ENCODE measurements around the gene VPS37C. TPM values are rescaled to one million over a fixed set of nuclear protein-coding genes. Genes with fewer than 3 reads are reported as not detected.

VPS37C gene
- total and polyA plus RNA-seq, 10 of the 15 experiments (the other 5 are each of a cell fraction or from before 2014, with no cell fraction given): 0.39 to 16.5 (median 7.8) TPM

DNA sequence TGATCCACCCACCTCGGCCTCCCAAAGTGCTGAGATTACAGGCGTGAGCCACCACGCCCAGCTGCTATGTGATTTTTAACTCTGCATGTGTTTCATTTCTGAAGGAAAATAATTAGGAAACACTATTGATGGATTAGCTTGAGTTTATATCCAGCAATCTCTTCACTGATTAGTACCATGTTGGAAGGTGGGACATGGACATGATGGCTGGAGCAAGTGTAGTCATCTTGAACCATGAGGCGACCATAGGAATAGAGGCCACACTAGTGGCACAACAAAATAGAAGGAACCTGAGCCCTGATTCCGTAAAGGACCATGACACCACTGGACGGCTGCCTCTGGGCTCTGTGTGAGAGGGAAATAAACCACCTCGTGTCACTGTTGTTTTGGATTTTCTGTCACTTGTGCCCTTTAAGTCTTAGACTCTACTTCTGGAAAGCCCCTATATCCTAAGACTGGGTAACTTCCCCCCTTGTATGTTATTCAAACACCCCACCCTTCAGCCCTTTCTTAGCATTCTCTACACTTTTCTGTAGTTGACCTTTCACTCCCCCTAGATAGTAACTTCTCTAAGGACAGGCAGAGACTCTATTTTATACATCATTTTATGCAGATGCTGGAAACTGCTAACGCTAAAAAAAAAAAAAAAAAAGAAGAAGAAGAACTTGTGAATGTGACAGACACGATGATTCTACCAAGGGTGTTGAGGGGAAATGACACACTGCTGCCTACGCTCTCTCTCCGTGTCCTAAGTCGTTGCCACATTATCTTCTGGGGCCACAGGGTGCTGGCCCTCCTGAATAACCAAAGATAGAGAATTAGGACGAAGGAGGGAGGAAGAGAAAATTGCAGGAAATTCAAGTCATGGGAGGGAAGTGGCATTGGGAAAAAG is 2.7 kb upstream of the VPS37C start (continued):
- peak; percentile 77 for TF ChIP-seq ZNF217 (IDR thresholded peaks at IDR 0.05)
- TF ChIP-seq, protein P1, sequence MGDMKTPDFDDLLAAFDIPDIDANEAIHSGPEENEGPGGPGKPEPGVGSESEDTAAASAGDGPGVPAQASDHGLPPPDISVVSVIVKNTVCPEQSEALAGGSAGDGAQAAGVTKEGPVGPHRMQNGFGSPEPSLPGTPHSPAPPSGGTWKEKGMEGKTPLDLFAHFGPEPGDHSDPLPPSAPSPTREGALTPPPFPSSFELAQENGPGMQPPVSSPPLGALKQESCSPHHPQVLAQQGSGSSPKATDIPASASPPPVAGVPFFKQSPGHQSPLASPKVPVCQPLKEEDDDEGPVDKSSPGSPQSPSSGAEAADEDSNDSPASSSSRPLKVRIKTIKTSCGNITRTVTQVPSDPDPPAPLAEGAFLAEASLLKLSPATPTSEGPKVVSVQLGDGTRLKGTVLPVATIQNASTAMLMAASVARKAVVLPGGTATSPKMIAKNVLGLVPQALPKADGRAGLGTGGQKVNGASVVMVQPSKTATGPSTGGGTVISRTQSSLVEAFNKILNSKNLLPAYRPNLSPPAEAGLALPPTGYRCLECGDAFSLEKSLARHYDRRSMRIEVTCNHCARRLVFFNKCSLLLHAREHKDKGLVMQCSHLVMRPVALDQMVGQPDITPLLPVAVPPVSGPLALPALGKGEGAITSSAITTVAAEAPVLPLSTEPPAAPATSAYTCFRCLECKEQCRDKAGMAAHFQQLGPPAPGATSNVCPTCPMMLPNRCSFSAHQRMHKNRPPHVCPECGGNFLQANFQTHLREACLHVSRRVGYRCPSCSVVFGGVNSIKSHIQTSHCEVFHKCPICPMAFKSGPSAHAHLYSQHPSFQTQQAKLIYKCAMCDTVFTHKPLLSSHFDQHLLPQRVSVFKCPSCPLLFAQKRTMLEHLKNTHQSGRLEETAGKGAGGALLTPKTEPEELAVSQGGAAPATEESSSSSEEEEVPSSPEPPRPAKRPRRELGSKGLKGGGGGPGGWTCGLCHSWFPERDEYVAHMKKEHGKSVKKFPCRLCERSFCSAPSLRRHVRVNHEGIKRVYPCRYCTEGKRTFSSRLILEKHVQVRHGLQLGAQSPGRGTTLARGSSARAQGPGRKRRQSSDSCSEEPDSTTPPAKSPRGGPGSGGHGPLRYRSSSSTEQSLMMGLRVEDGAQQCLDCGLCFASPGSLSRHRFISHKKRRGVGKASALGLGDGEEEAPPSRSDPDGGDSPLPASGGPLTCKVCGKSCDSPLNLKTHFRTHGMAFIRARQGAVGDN (IDR thresholded peaks at IDR 0.05): no peak
- TF ChIP-seq, protein P2, sequence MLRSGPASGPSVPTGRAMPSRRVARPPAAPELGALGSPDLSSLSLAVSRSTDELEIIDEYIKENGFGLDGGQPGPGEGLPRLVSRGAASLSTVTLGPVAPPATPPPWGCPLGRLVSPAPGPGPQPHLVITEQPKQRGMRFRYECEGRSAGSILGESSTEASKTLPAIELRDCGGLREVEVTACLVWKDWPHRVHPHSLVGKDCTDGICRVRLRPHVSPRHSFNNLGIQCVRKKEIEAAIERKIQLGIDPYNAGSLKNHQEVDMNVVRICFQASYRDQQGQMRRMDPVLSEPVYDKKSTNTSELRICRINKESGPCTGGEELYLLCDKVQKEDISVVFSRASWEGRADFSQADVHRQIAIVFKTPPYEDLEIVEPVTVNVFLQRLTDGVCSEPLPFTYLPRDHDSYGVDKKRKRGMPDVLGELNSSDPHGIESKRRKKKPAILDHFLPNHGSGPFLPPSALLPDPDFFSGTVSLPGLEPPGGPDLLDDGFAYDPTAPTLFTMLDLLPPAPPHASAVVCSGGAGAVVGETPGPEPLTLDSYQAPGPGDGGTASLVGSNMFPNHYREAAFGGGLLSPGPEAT (IDR thresholded peaks at IDR 0.05; ENCODE audit: low read depth): peak; percentile 77; the same call in 1 of the 2 replicates
- TF ChIP-seq RUNX3 (IDR thresholded peaks at IDR 0.05; ENCODE audit: low read length): peak; percentile 36; the same call in 1 of the 2 replicates
- peak; percentile 34; the same call in 1 of the 2 replicates for TF ChIP-seq NR2F1 (conservative IDR thresholded peaks at IDR 0.05)
- TF ChIP-seq, protein P3, sequence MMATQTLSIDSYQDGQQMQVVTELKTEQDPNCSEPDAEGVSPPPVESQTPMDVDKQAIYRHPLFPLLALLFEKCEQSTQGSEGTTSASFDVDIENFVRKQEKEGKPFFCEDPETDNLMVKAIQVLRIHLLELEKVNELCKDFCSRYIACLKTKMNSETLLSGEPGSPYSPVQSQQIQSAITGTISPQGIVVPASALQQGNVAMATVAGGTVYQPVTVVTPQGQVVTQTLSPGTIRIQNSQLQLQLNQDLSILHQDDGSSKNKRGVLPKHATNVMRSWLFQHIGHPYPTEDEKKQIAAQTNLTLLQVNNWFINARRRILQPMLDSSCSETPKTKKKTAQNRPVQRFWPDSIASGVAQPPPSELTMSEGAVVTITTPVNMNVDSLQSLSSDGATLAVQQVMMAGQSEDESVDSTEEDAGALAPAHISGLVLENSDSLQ (IDR thresholded peaks at IDR 0.05): peak; percentile 69; the same call in 1 of the 2 replicates
- TF ChIP-seq, protein P4, sequence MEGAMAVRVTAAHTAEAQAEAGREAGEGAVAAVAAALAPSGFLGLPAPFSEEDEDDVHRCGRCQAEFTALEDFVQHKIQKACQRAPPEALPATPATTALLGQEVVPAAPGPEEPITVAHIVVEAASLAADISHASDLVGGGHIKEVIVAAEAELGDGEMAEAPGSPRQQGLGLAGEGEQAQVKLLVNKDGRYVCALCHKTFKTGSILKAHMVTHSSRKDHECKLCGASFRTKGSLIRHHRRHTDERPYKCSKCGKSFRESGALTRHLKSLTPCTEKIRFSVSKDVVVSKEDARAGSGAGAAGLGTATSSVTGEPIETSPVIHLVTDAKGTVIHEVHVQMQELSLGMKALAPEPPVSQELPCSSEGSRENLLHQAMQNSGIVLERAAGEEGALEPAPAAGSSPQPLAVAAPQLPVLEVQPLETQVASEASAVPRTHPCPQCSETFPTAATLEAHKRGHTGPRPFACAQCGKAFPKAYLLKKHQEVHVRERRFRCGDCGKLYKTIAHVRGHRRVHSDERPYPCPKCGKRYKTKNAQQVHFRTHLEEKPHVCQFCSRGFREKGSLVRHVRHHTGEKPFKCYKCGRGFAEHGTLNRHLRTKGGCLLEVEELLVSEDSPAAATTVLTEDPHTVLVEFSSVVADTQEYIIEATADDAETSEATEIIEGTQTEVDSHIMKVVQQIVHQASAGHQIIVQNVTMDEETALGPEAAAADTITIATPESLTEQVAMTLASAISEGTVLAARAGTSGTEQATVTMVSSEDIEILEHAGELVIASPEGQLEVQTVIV (IDR thresholded peaks at IDR 0.05; ENCODE audit: borderline replicate concordance, partially characterized antibody): no peak
- no peak for TF ChIP-seq EGR1 (IDR thresholded peaks at IDR 0.05; ENCODE audit: borderline replicate concordance in 1 of 2, low read depth in 2 of 2, low read length in 2 of 2)
- TF ChIP-seq NFIC (IDR thresholded peaks at IDR 0.05; ENCODE audit: low read depth, low read length): 0 out of 2 replicates have a peak, but pooled peaks have one; percentile 36
- TF ChIP-seq RB1 (IDR thresholded peaks at IDR 0.05; ENCODE audit: borderline replicate concordance): no peak
- peak; percentile 22; the same call in 1 of the 2 replicates for TF ChIP-seq DPF2 (IDR thresholded peaks at IDR 0.05)
- TF ChIP-seq ATF7 (IDR thresholded peaks at IDR 0.05; ENCODE audit: low read depth): peak; percentile 75
- TF ChIP-seq EED (IDR thresholded peaks at IDR 0.05; ENCODE audit: low read depth): peak; percentile 37; the same call in 1 of the 2 replicates
- TF ChIP-seq, protein P5, sequence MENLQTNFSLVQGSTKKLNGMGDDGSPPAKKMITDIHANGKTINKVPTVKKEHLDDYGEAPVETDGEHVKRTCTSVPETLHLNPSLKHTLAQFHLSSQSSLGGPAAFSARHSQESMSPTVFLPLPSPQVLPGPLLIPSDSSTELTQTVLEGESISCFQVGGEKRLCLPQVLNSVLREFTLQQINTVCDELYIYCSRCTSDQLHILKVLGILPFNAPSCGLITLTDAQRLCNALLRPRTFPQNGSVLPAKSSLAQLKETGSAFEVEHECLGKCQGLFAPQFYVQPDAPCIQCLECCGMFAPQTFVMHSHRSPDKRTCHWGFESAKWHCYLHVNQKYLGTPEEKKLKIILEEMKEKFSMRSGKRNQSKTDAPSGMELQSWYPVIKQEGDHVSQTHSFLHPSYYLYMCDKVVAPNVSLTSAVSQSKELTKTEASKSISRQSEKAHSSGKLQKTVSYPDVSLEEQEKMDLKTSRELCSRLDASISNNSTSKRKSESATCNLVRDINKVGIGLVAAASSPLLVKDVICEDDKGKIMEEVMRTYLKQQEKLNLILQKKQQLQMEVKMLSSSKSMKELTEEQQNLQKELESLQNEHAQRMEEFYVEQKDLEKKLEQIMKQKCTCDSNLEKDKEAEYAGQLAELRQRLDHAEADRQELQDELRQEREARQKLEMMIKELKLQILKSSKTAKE (IDR thresholded peaks at IDR 0.05; ENCODE audit: low read depth, poor library complexity, severe bottlenecking): peak; percentile 62
- TF ChIP-seq MEF2B (IDR thresholded peaks at IDR 0.05; ENCODE audit: partially characterized antibody, poor library complexity, severe bottlenecking): peak; percentile 21
- peak; percentile 77; the same call in 1 of the 2 replicates for TF ChIP-seq ZNF384 (IDR thresholded peaks at IDR 0.05; ENCODE audit: borderline replicate concordance, low read depth, low read length)

All from GM12878 (cell line).